ENCODE data around the gene C10orf67.
A peak's percentile ranks its signal among the peaks of the same experiment; 100 is the strongest.
"Not testable (repeated sequence)": the region's sequence is repeated elsewhere in the genome, so short reads cannot be mapped to it uniquely, and the experiment has no call there.

Gene C10orf67

GRCh38 chr10:23367896-23368595 lies 23.4 kb upstream of the C10orf67 start:
- H3K4me3 Mint-ChIP-seq, result peak overlapping the region; percentile 45
- H3K9me3 Mint-ChIP-seq, result peaks cover 7% of the 10 kb centered on the region
- H3K36me3 Mint-ChIP-seq, result peaks cover 8% of the 10 kb centered on the region
- H3K27ac Mint-ChIP-seq, result peak overlapping the region; percentile 92
- H3K4me1 Mint-ChIP-seq, result peaks cover 79% of the 10 kb centered on the region
- no peaks in the 10 kb centered on the region for H3K27me3 Mint-ChIP-seq

- Mint-ChIP-seq H3K9me3 (peaks cover 11% of the 10 kb centered on the region), H3K27ac (peak overlapping the region; percentile 99)
Measured at GRCh38 chr10:23365417-23366030, 20.9 kb upstream of the C10orf67 start.

DNA sequence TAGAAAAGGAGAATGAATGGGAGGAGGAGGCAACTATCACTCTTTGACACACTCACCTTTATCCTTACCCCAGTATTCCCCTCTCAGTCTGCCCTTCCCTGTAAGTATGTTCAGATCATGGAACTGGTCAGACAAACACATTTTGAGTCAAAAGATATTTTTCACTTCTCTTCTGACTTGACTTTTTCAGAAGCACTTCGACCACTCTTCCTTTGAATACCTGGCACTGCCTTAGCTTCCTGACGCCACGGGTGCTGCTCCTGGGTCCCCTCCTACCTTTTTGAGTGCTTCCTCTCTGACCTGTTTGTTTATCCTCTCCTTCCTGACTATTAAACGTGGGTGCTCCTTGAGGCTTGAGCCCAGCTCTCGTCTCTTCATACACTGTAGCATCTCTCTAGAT lies 19.8 kb upstream of the C10orf67 start:
- peaks cover 78% of the 10 kb centered on the region for H3K4me1 Mint-ChIP-seq
- H3K36me3 Mint-ChIP-seq, result peaks cover 11% of the 10 kb centered on the region
- peak overlapping the region; percentile 100 for H3K27ac Mint-ChIP-seq
- H3K9me3 Mint-ChIP-seq, result peaks cover 11% of the 10 kb centered on the region
- H3K4me3 Mint-ChIP-seq, result peak overlapping the region; percentile 86
- no peaks in the 10 kb centered on the region for H3K27me3 Mint-ChIP-seq

More at GRCh38 chr10:23365417-23366030, 20.9 kb upstream of the C10orf67 start:
- not testable (repeated sequence) for H3K27me3 Mint-ChIP-seq
- H3K36me3 Mint-ChIP-seq, result peaks cover 11% of the 10 kb centered on the region
- H3K4me1 Mint-ChIP-seq, result peaks cover 88% of the 10 kb centered on the region
- peak overlapping the region; percentile 49 for H3K4me3 Mint-ChIP-seq

DNA sequence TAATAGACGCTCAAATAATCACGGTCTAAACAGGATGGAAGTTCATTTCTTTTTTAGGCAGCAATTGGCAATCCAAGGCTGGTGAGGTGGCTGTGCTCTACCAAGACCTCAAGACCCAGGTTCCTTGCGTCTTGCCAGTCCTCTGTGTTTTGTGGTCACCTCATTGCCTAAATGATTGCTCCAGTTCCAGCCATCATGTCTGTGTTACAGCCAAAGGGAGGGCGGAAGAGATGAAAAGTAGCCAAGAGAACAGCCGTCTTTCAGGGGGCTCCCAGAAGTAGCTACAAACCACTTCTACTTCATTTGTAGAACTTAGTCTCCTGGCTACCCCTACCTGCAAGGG lies 19.2 kb upstream of the C10orf67 start:
- Mint-ChIP-seq H3K36me3 (peaks cover 11% of the 10 kb centered on the region), H3K27ac (peak overlapping the region; percentile 100), H3K4me1 (peaks cover 72% of the 10 kb centered on the region), H3K9me3 (peaks cover 11% of the 10 kb centered on the region), H3K27me3 (no peaks in the 10 kb centered on the region), H3K4me3 (peak overlapping the region; percentile 86)

DNA sequence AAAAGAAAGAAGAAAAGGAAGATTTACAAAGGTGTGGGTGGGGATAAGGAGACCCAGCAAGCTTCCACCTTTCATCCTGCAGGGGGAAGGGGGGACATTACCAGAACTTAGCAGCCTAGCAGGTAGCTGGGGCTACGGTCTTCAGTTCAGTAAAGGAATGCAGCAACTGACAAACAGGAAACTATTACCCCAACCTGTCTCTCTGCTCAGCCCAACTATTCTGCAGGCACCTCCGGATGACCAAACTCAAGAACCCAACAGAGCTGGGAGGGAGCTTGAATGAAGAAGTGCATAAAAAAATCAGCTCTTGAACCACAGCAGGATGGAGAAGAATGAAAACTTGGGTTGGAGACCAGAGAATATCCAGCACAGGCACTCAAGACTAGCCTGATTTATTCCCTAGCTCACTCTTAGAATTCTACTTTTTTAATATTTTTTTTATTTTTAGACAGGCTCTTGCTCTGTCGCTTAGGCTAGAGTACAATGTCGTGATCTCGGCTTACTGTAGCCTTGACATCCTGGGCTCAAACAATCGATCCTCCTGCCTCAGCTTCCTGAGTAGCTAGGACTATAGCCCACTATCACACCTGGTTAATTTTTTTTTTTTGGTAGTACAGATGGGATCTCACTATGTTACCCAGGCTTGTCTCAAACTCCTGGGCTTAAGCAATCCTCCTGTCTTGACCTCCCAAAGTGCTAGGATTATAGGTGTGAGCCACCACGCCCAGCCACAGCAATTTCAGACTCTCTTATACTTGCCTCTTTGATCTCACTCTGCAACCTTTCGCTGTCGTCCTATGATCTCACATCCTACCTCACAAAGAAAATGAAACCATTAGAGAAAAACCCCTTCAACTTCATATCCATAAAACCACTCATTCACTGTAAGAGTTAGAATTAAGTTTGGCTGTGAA lies 18.5 kb upstream of the C10orf67 start:
- Mint-ChIP-seq H3K4me1 (peaks cover 66% of the 10 kb centered on the region), H3K9me3 (peaks cover 11% of the 10 kb centered on the region), H3K36me3 (peaks cover 11% of the 10 kb centered on the region), H3K4me3 (peak overlapping the region; percentile 86), H3K27ac (peak overlapping the region; percentile 100), H3K27me3 (no peaks in the 10 kb centered on the region)

DNA sequence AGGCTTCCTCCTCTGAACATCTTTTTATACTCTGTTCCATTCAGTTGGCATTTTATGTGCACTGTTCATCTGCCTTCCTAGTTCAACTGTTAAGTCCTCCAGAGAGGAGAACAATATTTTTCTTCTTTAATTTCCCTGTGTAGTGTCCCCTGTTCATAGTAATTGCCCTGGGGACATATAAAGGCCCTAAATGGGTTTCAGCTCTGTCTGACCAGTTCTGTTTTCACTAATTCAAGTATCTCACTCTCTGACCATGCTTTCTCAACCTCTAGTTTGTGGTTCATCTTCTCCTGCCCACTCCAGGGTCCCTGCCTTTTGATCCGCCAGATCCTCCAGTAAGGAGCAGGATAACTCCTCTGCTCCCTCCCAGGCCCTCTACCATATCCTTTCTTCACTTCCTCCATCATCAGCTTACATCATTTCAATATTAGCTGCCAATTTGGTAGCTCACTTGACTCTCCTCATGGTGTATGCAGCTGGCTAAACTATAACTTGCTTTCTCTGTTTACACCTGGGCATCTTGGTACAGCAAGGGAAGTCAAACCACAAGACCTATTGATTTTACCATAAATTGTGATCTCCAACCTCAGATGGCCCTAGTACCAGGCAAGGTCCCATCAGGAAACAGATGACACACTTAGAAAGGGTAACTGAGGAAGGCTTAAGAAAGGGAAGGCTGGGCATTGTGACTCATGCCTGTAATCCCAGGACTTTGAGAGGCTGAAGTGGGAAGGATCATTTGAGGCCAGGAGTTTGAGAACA lies 17.7 kb upstream of the C10orf67 start:
- Mint-ChIP-seq H3K27ac (peak overlapping the region; percentile 90), H3K4me3 (peak overlapping the region; percentile 43), H3K9me3 (peaks cover 11% of the 10 kb centered on the region), H3K27me3 (no peaks in the 10 kb centered on the region), H3K4me1 (peaks cover 58% of the 10 kb centered on the region), H3K36me3 (peaks cover 11% of the 10 kb centered on the region)

GRCh38 chr10:23361665-23362064 lies 17.1 kb upstream of the C10orf67 start:
- Mint-ChIP-seq H3K27ac (no peak overlapping the region), H3K36me3 (peaks cover 11% of the 10 kb centered on the region), H3K4me3 (no peak overlapping the region), H3K4me1 (peaks cover 54% of the 10 kb centered on the region), H3K27me3 (no peaks in the 10 kb centered on the region), H3K9me3 (peaks cover 11% of the 10 kb centered on the region)

DNA sequence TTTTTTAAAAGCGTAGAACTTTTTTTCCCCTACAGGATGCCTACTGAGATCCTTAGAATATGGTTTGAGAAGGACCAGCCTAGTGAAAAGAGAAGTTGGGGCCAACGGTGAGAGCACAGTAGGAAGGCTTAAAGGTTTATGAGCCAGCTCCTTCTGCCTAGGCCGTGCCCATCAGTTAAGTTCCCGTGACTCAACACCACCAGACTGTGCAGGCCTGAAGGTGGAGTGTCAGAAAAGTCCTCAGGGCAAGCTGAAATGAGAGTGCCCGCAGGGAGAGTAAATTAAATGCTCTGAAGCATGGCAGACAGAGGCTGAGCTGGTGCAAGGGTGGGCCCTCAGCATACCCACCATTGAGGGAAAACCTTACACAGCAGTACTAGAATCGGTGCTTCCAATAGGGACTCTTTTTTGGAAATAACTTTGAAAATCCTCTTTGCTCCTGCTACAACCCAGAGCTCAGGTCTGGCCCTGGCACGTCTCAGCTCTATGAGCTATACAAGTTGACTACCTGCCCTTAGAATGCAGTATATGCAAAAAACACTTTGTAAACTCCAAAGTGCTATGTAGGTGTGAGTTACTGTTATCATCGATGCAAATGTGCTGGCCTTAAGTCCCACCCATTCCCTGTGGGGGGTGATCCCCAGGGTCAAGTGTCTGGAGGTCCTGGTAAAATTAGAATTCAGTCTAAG lies 15.2 kb upstream of the C10orf67 start:
- Mint-ChIP-seq H3K9me3 (peaks cover 4% of the 10 kb centered on the region), H3K27me3 (no peaks in the 10 kb centered on the region), H3K36me3 (peaks cover 8% of the 10 kb centered on the region)

DNA sequence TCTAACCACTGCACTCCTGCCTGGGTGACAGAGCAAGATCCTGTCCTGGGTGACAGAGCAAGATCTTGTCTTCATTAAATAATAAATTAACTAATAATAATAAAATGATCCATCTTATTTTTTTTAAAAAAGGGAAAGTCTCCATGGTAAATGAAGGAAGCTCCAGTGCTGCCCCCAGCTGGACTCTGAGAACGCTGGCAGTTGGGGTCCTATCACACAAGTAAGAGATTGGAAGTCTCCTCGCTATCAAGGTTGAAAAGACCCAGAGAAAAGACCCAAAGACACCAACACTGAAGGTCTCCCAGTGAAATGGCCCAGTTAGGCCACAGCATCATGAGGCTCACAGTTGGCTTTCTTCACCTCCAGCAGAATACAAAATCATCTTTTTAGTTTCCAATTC lies 13.8 kb upstream of the C10orf67 start:
- H3K9me3 Mint-ChIP-seq, result peaks cover 4% of the 10 kb centered on the region
- peaks cover 3% of the 10 kb centered on the region for H3K36me3 Mint-ChIP-seq
- no peak overlapping the region for H3K4me3 Mint-ChIP-seq
- no peaks in the 10 kb centered on the region for H3K27me3 Mint-ChIP-seq
- H3K27ac Mint-ChIP-seq, result peak overlapping the region; percentile 24
- peaks cover 21% of the 10 kb centered on the region for H3K4me1 Mint-ChIP-seq

More for the DNA sequence above, 15.2 kb upstream of the C10orf67 start:
- Mint-ChIP-seq H3K27ac (no peak overlapping the region), H3K4me1 (peaks cover 36% of the 10 kb centered on the region), H3K4me3 (no peak overlapping the region)

DNA sequence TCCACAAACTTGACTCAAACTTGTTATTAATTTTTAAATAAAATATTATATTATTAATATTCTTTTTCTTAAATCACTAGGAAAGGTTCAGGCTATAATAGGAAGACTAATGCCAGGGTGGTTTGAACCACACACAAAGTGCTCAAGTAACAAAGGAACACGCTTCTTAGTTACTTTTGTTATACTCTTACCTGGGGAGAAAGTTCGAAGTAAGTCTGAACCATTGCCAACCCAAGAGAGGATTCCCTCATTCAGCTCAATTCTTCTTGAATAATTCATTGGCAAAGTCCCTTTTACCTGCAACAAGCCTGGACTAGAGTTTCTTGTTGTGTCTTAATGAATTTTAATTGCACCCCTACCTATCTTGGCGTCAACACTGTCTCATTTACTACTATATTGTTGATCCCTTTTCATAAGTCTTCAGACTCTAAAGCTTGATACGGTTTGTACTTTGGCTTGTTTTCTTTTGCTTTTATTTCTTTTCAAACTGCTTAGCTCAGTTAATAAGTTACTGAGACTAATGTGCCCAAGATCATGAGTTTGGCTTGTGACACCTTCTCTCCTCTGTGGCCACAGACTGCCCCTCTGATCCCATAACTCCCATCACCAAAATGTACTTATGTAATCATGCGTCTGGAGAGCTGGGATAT lies 10.2 kb upstream of the C10orf67 start:
- Mint-ChIP-seq H3K9me3 (no peaks in the 10 kb centered on the region), H3K4me3 (no peak overlapping the region), H3K4me1 (no peaks in the 10 kb centered on the region), H3K27ac (no peak overlapping the region), H3K36me3 (no peaks in the 10 kb centered on the region), H3K27me3 (no peaks in the 10 kb centered on the region)

GRCh38 chr10:23351926-23352519 lies 7.4 kb upstream of the C10orf67 start:
- no peaks in the 10 kb centered on the region for H3K4me1 Mint-ChIP-seq
- H3K36me3 Mint-ChIP-seq, result no peaks in the 10 kb centered on the region

DNA sequence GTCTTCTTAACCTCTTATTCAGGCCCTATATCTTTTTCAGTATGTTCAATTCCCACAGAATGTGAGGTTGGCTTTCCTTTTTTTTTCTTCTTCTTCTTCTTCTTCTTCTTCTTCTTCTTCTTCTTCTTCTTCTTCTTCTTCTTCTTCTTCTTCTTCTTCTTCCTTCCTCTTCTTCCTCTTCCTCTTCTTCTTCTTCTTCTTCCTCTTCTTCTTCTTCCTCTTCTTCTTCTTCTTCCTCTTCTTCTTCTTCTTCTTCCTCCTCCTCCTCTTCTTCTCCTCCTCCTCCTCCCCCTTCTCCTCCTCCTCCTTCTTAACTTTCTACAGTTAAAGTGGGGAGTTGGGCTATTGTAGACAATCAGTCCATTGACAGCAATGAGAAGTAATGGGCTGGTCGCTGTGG lies 6.1 kb upstream of the C10orf67 start:
- H3K27ac Mint-ChIP-seq, H3K27me3 Mint-ChIP-seq, H3K4me1 Mint-ChIP-seq, H3K36me3 Mint-ChIP-seq, H3K9me3 Mint-ChIP-seq, H3K4me3 Mint-ChIP-seq: not testable (repeated sequence)

More at GRCh38 chr10:23351926-23352519, 7.4 kb upstream of the C10orf67 start:
- H3K4me3 Mint-ChIP-seq, result no peak overlapping the region
- H3K27ac Mint-ChIP-seq, result no peak overlapping the region
- H3K27me3 Mint-ChIP-seq, result no peaks in the 10 kb centered on the region
- no peaks in the 10 kb centered on the region for H3K9me3 Mint-ChIP-seq

DNA sequence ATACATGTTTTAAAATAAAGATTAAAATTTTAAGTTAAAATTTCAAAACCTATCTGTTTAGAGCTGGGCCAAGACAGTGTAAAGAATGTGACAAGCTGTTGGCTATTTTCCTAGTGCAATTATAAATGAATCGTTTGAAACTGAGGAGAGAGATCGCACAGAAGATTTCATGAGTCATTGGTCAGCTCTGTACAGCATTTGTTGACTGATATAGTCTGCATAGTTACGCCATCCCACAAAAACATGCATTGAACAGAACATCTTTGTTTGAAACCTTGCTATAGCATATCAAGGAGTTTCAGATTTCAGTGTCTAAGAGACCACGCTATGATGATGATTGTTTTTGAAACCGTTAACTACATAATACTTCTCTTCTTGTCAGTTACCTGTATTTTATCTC lies 1.3 kb upstream of the C10orf67 start:
- H3K36me3 Mint-ChIP-seq, result no peaks in the 10 kb centered on the region
- H3K4me1 Mint-ChIP-seq, result peaks cover 29% of the 10 kb centered on the region
- no peak overlapping the region for H3K4me3 Mint-ChIP-seq
- no peak overlapping the region for H3K27ac Mint-ChIP-seq
- no peaks in the 10 kb centered on the region for H3K27me3 Mint-ChIP-seq
- H3K9me3 Mint-ChIP-seq, result no peaks in the 10 kb centered on the region

DNA sequence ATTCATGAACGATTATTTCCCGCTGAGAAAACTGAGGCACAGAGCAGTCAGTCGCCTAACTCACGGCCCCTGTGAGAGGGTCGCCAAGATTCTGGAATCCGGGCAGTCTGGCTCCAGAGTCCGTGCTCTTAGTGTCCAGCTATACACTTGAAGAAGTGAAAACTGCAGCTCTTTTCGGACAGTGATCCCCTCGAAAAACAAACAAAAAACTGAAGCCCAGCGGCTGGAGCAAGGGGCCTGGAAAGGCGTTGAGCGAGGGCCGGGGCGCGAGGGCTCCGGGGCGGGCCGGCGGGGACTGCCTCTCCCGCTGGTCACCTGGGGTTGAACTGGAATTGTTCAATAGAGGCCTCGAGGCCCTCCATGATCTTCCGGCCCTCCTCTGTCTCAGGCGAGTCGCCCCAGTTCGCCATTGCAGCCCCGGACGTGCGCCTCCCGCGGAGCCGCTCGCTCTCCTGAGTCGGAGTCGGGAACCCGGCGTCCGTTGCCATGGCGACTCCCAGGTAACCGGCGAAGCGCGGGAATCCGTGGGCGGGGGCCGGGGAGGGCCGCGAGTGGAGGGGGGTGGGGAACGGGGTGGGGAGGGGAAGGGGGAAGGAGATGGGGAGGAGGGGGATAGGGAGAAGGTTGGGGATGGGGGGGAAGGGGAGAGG lies 881 bp downstream of the C10orf67 start:
- Mint-ChIP-seq H3K4me1 (peaks cover 48% of the 10 kb centered on the region), H3K9me3 (no peaks in the 10 kb centered on the region), H3K27ac (peak overlapping the region; percentile 72), H3K36me3 (no peaks in the 10 kb centered on the region), H3K27me3 (no peaks in the 10 kb centered on the region), H3K4me3 (peak overlapping the region; percentile 93)
